Endothelial cell of umbilical vein (primary cell): ENCODE measurements around the gene HTR3B. TPM values are rescaled to one million over a fixed set of nuclear protein-coding genes. Genes with fewer than 3 reads are reported as not detected.

Experiments
- BruUV-seq: library from RNA; stranded (reverse); fragments of 400-500 nt; replicated peaks from 2 replicates; lab custom pipeline; 2021; lab: Mats Ljungman, UMichigan
- CTCF ChIA-PET: fragments of 300-600, 350-600 bp; sonication (Branson Sonifier 250); formaldehyde crosslinking; loops from one replicate; lab custom pipeline; 2021; ENCODE audit warnings: antibody characterized with exemption, inconsistent platforms; lab: Charles Lee
- POLR2A ChIA-PET: fragments of 300-600, 350-600 bp; sonication (Branson Sonifier 250); formaldehyde crosslinking; loops from one replicate; lab custom pipeline; 2021; ENCODE audit warnings: antibody characterized with exemption, inconsistent platforms; lab: Charles Lee
- DNase-seq: peaks from one replicate; pipeline ENCODE4 v3.0.0-alpha.2; 2011; ENCODE audit warnings: low read depth, low spot score
- FAIRE-seq: peaks from 2 replicates; lab custom pipeline; 2011; peaks lifted over from hg19 to GRCh38; lab: Jason Lieb, UNC
- H2AFZ ChIP-seq: 2 replicates; pipeline ENCODE4 v1.6.0; 2012; ENCODE audit warnings: low read depth, low read length, control low read depth, inconsistent platforms
- H3K27ac ChIP-seq: 2 replicates; pipeline ENCODE4 v1.5.1; 2011; ENCODE audit warnings: low read depth, mild to moderate bottlenecking, control low read depth, low read length, moderate library complexity; ENCODE audit not compliant: insufficient read depth
- H3K27me3 ChIP-seq, 2 experiments: 2 replicates each; pipeline versions ENCODE4 v1.6.0 to v1.6.1; 2011; ENCODE audit warnings: low read length in 2 of 2, mixed read lengths in 1 of 2; ENCODE audit not compliant: control insufficient read depth in 2 of 2, insufficient read depth in 2 of 2
- H3K36me3 ChIP-seq, 2 experiments: 2 replicates in 1 of 2; 3 replicates in 1 of 2; pipeline ENCODE4 v1.5.1; 2011; ENCODE audit warnings: low read length in 2 of 2, mild to moderate bottlenecking in 1 of 2, moderate library complexity in 1 of 2; ENCODE audit not compliant: control insufficient read depth in 2 of 2, insufficient read depth in 2 of 2; ENCODE audit errors: extremely low read depth in 1 of 2
- H3K4me1 ChIP-seq: 3 replicates; pipeline ENCODE4 v1.5.1; 2011; ENCODE audit warnings: mild to moderate bottlenecking, low read length; ENCODE audit not compliant: control insufficient read depth, insufficient read depth; ENCODE audit errors: extremely low read depth
- H3K4me2 ChIP-seq: 2 replicates; pipeline ENCODE4 v1.6.1; 2011; ENCODE audit warnings: low read length, control low read depth, mixed read lengths; ENCODE audit not compliant: insufficient read depth
- H3K4me3 ChIP-seq, 3 experiments: fragments of 200-600 bp in 1 of 3; sonication (generic), shearing (Covaris generic) in 1 of 3; replicated peaks in 1 of 3; 2 replicates each; pipeline ENCODE4 v1.5.1; 2011 to 2016; ENCODE audit warnings: control low read depth in 3 of 3, low read length in 3 of 3, mild to moderate bottlenecking in 2 of 3, inconsistent platforms in 1 of 3, low read depth in 1 of 3, moderate library complexity in 1 of 3; ENCODE audit not compliant: insufficient read depth in 1 of 3
- H3K79me2 ChIP-seq: 2 replicates; pipeline ENCODE4 v1.6.0; 2012; ENCODE audit warnings: low read length, inconsistent platforms; ENCODE audit not compliant: control insufficient read depth, insufficient read depth
- H3K9ac ChIP-seq: replicated peaks from 2 replicates; pipeline ENCODE3; 2011; ENCODE audit warnings: low read length, control low read depth; ENCODE audit not compliant: insufficient read depth; ENCODE audit errors: extremely low read depth
- H3K9me1 ChIP-seq: replicated peaks from 3 replicates; pipeline ENCODE4 v1.6.0; 2011; ENCODE audit warnings: mild to moderate bottlenecking, low read length; ENCODE audit not compliant: control insufficient read depth, insufficient read depth; ENCODE audit errors: extremely low read depth
- H3K9me3 ChIP-seq: replicated peaks from 2 replicates; pipeline ENCODE4 v1.5.1; 2012; ENCODE audit warnings: low read length, inconsistent platforms; ENCODE audit not compliant: control insufficient read depth, insufficient read depth
- H4K20me1 ChIP-seq: replicated peaks from 2 replicates; pipeline ENCODE3; 2011; ENCODE audit warnings: mild to moderate bottlenecking, low read length; ENCODE audit not compliant: control insufficient read depth, insufficient read depth; ENCODE audit errors: extremely low read depth
- EZH2 ChIP-seq: IDR thresholded peaks from 2 replicates; pipeline ENCODE4 v1.6.1; 2012; ENCODE audit warnings: borderline replicate concordance, low read depth, mild to moderate bottlenecking, moderate library complexity, low read length, inconsistent platforms; ENCODE audit not compliant: severe bottlenecking
- FOS ChIP-seq: IDR thresholded peaks from 2 replicates; pipeline ENCODE4 v1.6.1; 2011; ENCODE audit warnings: mild to moderate bottlenecking, low read length, moderate library complexity, borderline replicate concordance; ENCODE audit not compliant: insufficient read depth
- JUN ChIP-seq: IDR thresholded peaks from 2 replicates; pipeline ENCODE4 v1.6.1; 2011; ENCODE audit warnings: borderline replicate concordance, low read depth; ENCODE audit not compliant: insufficient read length, insufficient read depth
- MAX ChIP-seq: IDR thresholded peaks from 2 replicates; pipeline ENCODE4 v1.6.1; 2011; ENCODE audit not compliant: insufficient read depth, insufficient read length
- MYC ChIP-seq: IDR thresholded peaks from one replicate; pipeline ENCODE4 v1.6.1; 2011; ENCODE audit warnings: mild to moderate bottlenecking, low read depth, low read length
- POLR2A ChIP-seq: IDR thresholded peaks from 2 replicates; pipeline ENCODE4 v1.6.1; 2012; ENCODE audit warnings: low read depth, mild to moderate bottlenecking, control low read depth, low read length
- POLR2AphosphoS5 ChIP-seq: IDR thresholded peaks from 2 replicates; pipeline ENCODE4 v1.6.1; 2012; ENCODE audit warnings: low read depth, mild to moderate bottlenecking, control low read depth, low read length, moderate library complexity; ENCODE audit not compliant: insufficient read depth
- dilution Hi-C: fragments of 300-500 bp; cut with MboI; formaldehyde crosslinking; loops from one replicate; pipeline ENCODE4 v1.15.0; 2019; ENCODE audit warnings: low sequenced_read_pairs; ENCODE audit not compliant: extremely low pct_ligation_motif_present
- intact Hi-C: fragments of 100-400 bp; cut with micrococcal nuclease; formaldehyde crosslinking; loops from one replicate; pipeline ENCODE4 v1.10.0; 2022
- polyA plus RNA-seq, 4 experiments: library from polyadenylated mRNA; depleted of rRNA in 3 of 4; stranded (reverse) in 3 of 4; unstranded in 1 of 4; fragments of >200 nt; gene quantifications; 2 replicates each; pipeline versions ENCODE4 v1.2.1 to v1.2.3, GENCODE V29; 2011 to 2012; ENCODE audit warnings: missing spikeins in 1 of 4
- total RNA-seq: library from RNA; stranded (reverse); gene quantifications from 2 replicates; pipeline ENCODE4 v1.2.3, GENCODE V29; 2021
- TF ChIP-seq, protein P1 (sequence below), 2 donors: IDR thresholded peaks; 1 replicate in 1 of 2; 2 replicates in 1 of 2; pipeline ENCODE4 v1.5.1; 2011; ENCODE audit warnings: low read length in 2 of 2, mild to moderate bottlenecking in 2 of 2, moderate library complexity in 2 of 2, control low read depth in 1 of 2, inconsistent platforms in 1 of 2, low read depth in 1 of 2; ENCODE audit not compliant: insufficient read depth in 1 of 2; ENCODE audit errors: extremely low read depth in 1 of 2

HTR3B gene
- total and polyA plus RNA-seq, 2 donors (not counting 3 experiments of a cell fraction or from before 2014, with no cell fraction given) = not detected

GRCh38 chr11:113901141-113901540 is 3.5 kb upstream of the HTR3B start:
- TF ChIP-seq POLR2A = no peak
- TF ChIP-seq FOS = no peak
- TF ChIP-seq EZH2 = no peak
- TF ChIP-seq MAX = no peak
- no peak for TF ChIP-seq JUN
- TF ChIP-seq, protein P1, sequence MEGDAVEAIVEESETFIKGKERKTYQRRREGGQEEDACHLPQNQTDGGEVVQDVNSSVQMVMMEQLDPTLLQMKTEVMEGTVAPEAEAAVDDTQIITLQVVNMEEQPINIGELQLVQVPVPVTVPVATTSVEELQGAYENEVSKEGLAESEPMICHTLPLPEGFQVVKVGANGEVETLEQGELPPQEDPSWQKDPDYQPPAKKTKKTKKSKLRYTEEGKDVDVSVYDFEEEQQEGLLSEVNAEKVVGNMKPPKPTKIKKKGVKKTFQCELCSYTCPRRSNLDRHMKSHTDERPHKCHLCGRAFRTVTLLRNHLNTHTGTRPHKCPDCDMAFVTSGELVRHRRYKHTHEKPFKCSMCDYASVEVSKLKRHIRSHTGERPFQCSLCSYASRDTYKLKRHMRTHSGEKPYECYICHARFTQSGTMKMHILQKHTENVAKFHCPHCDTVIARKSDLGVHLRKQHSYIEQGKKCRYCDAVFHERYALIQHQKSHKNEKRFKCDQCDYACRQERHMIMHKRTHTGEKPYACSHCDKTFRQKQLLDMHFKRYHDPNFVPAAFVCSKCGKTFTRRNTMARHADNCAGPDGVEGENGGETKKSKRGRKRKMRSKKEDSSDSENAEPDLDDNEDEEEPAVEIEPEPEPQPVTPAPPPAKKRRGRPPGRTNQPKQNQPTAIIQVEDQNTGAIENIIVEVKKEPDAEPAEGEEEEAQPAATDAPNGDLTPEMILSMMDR (IDR thresholded peaks at IDR 0.05; ENCODE audit: extremely low read depth in 1 of 2, insufficient read depth in 1 of 2, low read depth in 1 of 2, low read length in 2 of 2) = no peak
- TF ChIP-seq MYC = no peak
- TF ChIP-seq POLR2AphosphoS5 = no peak
- no peak overlapping the region for H3K4me3 ChIP-seq
- H3K4me2 ChIP-seq = no peak overlapping the region
- no peaks in the 10 kb centered on the region for H3K9me3 ChIP-seq
- DNase-seq (no peak), FAIRE-seq (no peak)
- H3K9ac ChIP-seq = no peak overlapping the region
- ChIA-PET CTCF (interaction anchor here (1.1 to 1.2 kb wide), 2 partner anchors 360 to 362 kb away, joined by 6 to 8 read pairs; no protein-coding TSS in a partner anchor), POLR2A (interaction anchor here (0.6 kb wide), 1 partner anchor 23 kb away, joined by 3 read pairs; no protein-coding TSS in a partner anchor)
- H3K27ac ChIP-seq = no peak overlapping the region
- H3K9me1 ChIP-seq = no peaks in the 10 kb centered on the region
- dilution Hi-C loops = no loop called here
- no peaks in the 10 kb centered on the region for H4K20me1 ChIP-seq
- no peak overlapping the region for H2AFZ ChIP-seq
- BruUV-seq = no TSS peak
- H3K36me3 ChIP-seq = no peaks in the 10 kb centered on the region
- H3K4me1 ChIP-seq = no peaks in the 10 kb centered on the region
- intact Hi-C loops = no loop called here
- H3K79me2 ChIP-seq = no peaks in the 10 kb centered on the region
- H3K27me3 ChIP-seq = peaks cover 10 to 15% of the 10 kb centered on the region in 2 experiments
